ENCODE measurements around the gene HSPB6. TPM values are rescaled to one million over a fixed set of nuclear protein-coding genes. Genes with fewer than 3 reads are reported as not detected.

Gene HSPB6
- total and polyA plus RNA-seq, 2 of the 8 experiments (the other 6 are each of a cell fraction or from before 2014, with no cell fraction given) = 0.91 TPM; not detected in 1

GRCh38 chr19:35785339-35785627, 28.5 kb upstream of the HSPB6 start (continued):
- TF ChIP-seq, protein P1, sequence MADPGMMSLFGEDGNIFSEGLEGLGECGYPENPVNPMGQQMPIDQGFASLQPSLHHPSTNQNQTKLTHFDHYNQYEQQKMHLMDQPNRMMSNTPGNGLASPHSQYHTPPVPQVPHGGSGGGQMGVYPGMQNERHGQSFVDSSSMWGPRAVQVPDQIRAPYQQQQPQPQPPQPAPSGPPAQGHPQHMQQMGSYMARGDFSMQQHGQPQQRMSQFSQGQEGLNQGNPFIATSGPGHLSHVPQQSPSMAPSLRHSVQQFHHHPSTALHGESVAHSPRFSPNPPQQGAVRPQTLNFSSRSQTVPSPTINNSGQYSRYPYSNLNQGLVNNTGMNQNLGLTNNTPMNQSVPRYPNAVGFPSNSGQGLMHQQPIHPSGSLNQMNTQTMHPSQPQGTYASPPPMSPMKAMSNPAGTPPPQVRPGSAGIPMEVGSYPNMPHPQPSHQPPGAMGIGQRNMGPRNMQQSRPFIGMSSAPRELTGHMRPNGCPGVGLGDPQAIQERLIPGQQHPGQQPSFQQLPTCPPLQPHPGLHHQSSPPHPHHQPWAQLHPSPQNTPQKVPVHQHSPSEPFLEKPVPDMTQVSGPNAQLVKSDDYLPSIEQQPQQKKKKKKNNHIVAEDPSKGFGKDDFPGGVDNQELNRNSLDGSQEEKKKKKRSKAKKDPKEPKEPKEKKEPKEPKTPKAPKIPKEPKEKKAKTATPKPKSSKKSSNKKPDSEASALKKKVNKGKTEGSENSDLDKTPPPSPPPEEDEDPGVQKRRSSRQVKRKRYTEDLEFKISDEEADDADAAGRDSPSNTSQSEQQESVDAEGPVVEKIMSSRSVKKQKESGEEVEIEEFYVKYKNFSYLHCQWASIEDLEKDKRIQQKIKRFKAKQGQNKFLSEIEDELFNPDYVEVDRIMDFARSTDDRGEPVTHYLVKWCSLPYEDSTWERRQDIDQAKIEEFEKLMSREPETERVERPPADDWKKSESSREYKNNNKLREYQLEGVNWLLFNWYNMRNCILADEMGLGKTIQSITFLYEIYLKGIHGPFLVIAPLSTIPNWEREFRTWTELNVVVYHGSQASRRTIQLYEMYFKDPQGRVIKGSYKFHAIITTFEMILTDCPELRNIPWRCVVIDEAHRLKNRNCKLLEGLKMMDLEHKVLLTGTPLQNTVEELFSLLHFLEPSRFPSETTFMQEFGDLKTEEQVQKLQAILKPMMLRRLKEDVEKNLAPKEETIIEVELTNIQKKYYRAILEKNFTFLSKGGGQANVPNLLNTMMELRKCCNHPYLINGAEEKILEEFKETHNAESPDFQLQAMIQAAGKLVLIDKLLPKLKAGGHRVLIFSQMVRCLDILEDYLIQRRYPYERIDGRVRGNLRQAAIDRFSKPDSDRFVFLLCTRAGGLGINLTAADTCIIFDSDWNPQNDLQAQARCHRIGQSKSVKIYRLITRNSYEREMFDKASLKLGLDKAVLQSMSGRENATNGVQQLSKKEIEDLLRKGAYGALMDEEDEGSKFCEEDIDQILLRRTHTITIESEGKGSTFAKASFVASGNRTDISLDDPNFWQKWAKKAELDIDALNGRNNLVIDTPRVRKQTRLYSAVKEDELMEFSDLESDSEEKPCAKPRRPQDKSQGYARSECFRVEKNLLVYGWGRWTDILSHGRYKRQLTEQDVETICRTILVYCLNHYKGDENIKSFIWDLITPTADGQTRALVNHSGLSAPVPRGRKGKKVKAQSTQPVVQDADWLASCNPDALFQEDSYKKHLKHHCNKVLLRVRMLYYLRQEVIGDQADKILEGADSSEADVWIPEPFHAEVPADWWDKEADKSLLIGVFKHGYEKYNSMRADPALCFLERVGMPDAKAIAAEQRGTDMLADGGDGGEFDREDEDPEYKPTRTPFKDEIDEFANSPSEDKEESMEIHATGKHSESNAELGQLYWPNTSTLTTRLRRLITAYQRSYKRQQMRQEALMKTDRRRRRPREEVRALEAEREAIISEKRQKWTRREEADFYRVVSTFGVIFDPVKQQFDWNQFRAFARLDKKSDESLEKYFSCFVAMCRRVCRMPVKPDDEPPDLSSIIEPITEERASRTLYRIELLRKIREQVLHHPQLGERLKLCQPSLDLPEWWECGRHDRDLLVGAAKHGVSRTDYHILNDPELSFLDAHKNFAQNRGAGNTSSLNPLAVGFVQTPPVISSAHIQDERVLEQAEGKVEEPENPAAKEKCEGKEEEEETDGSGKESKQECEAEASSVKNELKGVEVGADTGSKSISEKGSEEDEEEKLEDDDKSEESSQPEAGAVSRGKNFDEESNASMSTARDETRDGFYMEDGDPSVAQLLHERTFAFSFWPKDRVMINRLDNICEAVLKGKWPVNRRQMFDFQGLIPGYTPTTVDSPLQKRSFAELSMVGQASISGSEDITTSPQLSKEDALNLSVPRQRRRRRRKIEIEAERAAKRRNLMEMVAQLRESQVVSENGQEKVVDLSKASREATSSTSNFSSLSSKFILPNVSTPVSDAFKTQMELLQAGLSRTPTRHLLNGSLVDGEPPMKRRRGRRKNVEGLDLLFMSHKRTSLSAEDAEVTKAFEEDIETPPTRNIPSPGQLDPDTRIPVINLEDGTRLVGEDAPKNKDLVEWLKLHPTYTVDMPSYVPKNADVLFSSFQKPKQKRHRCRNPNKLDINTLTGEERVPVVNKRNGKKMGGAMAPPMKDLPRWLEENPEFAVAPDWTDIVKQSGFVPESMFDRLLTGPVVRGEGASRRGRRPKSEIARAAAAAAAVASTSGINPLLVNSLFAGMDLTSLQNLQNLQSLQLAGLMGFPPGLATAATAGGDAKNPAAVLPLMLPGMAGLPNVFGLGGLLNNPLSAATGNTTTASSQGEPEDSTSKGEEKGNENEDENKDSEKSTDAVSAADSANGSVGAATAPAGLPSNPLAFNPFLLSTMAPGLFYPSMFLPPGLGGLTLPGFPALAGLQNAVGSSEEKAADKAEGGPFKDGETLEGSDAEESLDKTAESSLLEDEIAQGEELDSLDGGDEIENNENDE (IDR thresholded peaks at IDR 0.05; ENCODE audit: insufficient replicate concordance, low read length) = no peak
- TF ChIP-seq CREB1 (IDR thresholded peaks at IDR 0.05) (0 out of 2 replicates have a peak, but pooled peaks have one; percentile 15), PHF8 (conservative IDR thresholded peaks at IDR 0.05; ENCODE audit: low read depth, low read length) (no peak)

Data from H1 (cell line).